ENCODE measurements around the gene ANKDD1A. TPM values are rescaled to one million over a fixed set of nuclear protein-coding genes. Genes with fewer than 3 reads are reported as not detected.

Gene ANKDD1A
- polyA plus RNA-seq, 10 donors: 3.1 to 9.9 (median 5.2) TPM

GRCh38 chr15:64959128-64959527 is 47.4 kb downstream of the ANKDD1A start:
- DNase-seq: no peak

- DNase-seq: no peak
Measured at GRCh38 chr15:64960153-64960552, 48.5 kb downstream of the ANKDD1A start.

DNA sequence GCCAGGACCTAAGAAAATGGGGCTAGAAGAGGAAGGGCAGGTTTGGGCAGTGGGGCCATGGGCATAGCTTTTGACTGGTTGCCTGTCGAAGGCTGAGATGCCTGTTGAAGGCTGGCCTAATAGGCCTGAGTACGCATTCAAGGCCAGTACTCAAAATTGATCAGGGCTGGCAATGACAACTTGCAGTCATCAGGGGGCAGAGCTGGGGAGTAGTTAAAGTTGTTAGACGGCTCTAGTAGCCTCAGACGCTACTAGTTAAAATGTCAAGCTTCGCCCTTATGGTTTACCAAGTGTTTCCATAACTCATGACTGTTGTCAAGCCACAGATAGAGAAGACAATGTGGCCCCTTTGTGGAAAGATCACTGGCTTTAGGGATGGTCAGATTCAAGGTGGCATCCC is 49.3 kb downstream of the ANKDD1A start:
- DNase-seq: no peak

GRCh38 chr15:64969401-64969800 is 57.7 kb downstream of the ANKDD1A start:
- no peak for DNase-seq

DNA sequence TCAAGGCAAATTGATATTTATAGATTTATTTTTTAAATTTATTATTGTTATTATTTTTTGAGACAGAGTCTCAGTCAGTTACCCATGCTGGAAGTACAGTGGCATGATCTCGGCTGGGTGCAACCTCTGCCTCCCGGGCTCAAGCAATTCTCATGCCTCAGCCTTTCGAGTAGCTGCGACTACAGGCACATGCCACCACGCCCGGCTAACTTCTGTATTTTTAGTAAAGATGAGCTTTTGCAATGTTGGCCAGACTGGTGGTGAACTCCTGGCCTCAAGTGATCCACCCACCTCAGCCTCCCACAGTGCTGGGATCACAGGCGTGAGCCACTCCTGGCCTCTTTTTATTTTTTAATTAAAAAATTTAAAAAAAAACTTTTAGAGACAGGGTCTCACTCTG is 59.0 kb downstream of the ANKDD1A start:
- no peak for DNase-seq

DNA sequence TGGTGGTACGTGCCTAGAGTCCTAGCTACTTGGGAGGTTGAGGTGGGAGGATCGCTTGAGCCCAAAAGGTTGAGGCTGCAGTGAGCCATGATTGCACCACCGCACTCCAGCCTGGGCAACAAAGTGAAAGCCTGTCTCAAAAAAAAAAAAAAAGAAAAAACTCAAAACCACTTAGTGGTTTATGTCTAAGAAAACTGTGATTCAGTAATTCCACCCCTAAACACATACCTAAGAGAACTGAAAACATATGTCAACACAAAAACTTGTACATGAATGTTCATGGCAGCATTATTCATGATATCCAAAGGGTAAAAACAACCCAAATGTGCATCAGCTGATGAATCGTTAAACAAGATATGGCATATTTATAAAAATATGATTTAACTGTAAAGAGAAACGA is 63.7 kb downstream of the ANKDD1A start:
- DNase-seq: no peak

DNA sequence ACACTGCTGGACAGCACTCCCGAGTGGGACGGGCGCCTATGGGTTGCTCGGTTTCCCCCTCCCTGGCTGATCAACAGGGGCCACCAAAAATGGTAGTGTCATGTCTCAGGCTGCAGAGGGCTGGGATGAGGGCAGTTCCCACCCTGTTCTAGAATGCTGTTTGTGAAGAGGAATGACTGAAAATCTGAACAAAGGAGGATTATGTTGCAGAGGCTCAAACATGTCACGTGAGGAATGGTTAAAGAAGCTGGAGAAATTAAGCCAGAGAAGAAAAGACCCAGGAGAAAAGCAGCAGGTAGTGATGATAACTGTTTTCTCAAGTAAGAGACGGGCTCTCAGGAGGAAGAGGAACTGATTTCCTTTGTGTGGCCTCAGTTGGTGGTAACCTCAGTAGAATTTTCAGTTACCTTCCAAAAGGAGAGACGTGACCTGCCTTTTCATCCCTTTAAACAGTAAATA is 67.6 kb downstream of the ANKDD1A start:
- DNase-seq: no peak

- no peak for DNase-seq
Measured at GRCh38 chr15:64981812-64982431, 70.2 kb downstream of the ANKDD1A start.

DNA sequence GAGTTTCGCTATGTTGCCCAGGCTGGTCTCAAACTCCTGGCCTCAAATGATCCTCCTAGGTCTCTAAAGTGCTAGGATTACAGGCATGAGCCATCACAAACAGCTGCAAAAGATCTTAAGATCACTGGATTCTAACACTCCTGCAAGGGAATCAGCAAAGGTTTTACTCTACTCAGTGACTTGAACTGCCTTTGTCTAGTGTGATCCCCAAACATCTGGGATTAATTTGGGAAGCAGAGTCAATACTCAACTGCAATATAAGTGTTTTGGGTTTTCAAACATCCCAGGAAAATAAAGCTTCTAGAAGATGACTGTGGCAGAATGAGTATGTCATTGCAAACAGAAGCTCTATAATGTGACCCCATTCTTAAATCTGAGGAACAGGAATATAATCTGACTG is 70.8 kb downstream of the ANKDD1A start:
- DNase-seq: peak; percentile 42 to 60 (median 43)

GRCh38 chr15:64985366-64986033 is 73.8 kb downstream of the ANKDD1A start:
- DNase-seq: peak in 1 of 3 donors; percentile 28

- peak in 1 of 3 donors; percentile 32 for DNase-seq
Measured at GRCh38 chr15:64987136-64987535, 75.4 kb downstream of the ANKDD1A start.

DNA sequence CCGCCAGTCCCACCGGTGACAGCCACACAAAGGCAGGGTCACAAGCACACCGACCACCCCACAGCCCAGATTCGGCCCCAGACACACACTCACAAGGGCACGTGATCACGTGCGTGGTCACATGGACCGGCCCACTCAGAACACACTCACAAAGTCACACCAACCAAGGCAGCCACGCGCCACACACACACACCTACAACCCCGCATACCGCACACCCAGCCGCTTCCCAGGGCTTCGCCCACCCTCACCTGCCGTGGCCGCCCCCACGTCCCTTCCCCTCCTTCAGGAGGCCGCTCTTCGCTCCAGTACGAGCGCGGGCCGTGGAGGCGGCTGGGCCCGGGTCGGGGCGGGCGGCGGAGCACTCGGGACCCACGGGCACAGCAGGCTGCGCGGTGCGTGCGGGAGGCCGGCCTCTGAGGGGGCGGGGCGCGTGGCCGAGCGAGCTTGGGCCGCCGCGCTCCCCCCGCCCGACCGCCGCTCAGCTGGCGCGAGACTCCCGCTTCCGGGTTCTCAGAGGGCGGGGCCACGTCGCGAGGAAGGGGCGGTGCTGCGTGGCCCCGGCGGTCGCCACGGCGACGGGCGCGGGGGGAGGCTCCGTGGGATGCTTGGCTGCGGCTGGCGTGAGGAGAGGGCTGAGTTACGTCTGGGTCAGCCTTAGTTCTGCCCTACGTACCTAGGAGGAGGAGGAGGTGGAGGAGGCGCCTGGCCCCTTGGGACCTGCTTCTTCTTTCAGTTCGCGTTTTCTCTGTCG is 77.9 kb downstream of the ANKDD1A start, which contains the start of gene SPG21:
Gene SPG21 (minus strand): TSS at position 499 of the 752 bp plus-strand sequence. CDS start 6,345 bp downstream, outside the sequence.
- DNase-seq: peak; percentile 92 to 97 (median 95)

DNA sequence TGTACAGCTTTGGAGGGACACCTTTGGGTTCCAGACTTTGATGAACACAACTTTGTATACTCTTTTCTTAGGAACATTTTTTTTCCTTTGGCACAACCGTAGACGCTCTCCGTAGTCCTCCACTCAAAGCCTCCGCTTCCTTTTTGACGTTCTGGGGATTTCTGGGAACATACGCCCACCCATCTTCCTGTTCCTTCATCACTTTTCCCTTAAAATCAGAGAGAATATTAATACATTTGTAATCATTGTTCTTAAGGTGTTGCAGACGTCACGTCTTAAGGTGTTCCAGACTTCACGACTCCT is 78.4 kb downstream of the ANKDD1A start:
- DNase-seq: no peak

DNA sequence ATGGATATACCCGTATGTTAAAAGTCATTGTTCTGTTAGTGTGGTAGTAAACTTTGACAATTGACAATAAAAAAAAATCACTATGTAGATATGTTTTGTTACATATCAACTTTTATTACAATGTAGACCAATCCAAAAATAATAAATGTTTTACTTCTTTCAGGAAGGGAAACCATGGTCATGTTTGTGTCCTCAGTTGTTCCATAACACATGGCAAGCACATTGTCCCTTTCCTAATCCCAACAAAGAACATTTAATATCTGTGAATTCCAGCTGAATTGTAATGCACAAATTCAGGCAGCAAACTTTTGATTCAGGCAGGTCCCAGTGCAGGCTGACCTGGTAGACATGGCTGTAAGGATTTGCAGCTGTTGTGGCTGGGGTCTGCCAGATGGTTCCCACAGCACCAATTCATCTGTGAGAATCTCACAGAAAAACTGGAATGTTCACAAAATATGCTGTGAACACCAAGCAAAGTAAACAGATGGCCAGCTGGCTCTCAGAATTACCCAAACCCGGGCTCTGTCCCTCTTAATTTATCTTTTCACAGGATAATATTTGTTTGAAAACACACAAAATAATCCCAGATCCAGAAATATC is 79.9 kb downstream of the ANKDD1A start:
- peak; percentile 67 to 94 (median 81) for DNase-seq

DNA sequence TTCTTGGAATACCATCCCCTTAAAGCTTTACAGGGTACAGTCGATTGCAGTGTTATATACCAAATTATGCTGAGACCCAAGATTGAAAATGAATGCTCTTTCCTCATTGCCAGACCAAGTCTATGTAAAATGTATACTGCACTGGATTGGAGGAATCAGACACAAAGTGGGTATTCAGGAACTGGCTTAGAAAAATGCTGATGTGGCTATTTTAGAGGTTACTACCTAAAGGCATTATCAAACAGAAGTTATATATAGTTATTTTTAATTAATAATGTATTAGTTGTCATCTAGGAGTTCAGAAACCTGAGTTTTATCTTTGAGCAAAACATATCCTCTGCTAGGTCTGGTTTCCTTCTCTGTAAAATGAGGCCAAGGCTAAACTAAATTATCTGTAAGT is 81.6 kb downstream of the ANKDD1A start:
- DNase-seq: no peak

- peak in 1 of 3 donors; percentile 69 for DNase-seq
Measured at GRCh38 chr15:64997066-64997465, 85.4 kb downstream of the ANKDD1A start.

GRCh38 chr15:64997745-64998375 is 86.2 kb downstream of the ANKDD1A start:
- peak in 1 of 3 donors; percentile 26 for DNase-seq

DNA sequence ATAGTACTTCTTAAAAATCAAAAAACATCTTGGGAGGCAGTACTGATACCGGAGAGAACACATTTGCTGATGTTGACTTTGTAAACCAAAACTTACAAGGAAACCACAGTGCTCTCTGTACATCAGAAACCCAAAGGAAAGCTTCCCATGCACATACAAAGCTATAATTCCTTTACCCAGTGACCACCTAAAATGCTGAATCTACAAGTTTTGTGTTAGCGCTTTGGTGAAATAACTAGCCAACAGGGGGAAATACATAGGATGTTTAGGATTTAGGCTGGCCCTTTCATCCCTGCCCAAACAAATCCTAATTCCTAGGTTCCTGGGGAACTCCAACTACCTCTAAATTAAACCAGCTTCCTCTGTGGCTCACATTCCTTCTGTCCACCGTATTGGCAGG is 93.3 kb downstream of the ANKDD1A start:
- DNase-seq: no peak

DNA sequence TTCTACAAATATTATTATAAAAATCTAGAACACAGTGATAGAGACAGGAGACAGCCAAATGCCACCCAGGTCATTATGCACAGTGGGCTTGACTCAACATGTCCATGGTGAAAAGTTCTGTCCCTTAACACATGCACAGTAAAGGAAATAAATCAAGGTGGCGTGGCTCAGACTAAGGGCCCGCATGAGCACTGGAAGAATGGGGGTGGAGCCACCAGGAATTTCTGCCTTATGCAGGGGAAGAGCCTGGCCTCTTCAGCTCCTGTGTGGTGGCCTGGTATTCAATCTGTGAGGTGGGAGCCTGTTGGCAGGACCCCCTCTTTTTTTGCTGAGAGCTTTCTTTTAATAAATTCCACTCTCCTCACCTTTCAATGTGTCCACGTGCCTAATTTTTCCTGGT is 95.2 kb downstream of the ANKDD1A start:
- no peak for DNase-seq
